Measurements from ENCODE around the gene KRTAP5-2.
"Not testable (repeated sequence)": the region's sequence is repeated elsewhere in the genome, so short reads cannot be mapped to it uniquely, and the experiment has no call there.

The KRTAP5-2 gene

DNA sequence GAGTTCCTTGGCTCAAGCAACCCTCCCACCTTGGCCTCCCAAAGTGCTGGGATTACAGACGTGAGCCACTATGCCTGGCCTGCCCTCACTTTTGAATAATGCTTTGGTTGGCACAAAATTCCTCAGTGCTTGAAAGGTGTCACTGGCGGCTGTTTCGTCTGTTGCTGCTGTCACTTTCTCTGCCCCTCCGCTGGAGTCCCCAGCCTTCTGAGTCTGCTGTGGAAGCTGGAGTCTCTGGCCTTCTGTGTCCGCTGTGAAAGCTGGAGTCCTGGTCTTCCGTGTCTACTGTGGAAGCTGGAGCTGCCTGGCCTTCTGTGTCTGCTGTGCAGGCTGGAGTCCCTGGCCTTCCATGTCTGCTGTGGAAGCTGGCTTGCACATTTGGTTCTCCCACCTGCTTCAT, 8.1 kb downstream of the KRTAP5-2 start:
- no peak for DNase-seq (ENCODE audit: low read depth)

DNA sequence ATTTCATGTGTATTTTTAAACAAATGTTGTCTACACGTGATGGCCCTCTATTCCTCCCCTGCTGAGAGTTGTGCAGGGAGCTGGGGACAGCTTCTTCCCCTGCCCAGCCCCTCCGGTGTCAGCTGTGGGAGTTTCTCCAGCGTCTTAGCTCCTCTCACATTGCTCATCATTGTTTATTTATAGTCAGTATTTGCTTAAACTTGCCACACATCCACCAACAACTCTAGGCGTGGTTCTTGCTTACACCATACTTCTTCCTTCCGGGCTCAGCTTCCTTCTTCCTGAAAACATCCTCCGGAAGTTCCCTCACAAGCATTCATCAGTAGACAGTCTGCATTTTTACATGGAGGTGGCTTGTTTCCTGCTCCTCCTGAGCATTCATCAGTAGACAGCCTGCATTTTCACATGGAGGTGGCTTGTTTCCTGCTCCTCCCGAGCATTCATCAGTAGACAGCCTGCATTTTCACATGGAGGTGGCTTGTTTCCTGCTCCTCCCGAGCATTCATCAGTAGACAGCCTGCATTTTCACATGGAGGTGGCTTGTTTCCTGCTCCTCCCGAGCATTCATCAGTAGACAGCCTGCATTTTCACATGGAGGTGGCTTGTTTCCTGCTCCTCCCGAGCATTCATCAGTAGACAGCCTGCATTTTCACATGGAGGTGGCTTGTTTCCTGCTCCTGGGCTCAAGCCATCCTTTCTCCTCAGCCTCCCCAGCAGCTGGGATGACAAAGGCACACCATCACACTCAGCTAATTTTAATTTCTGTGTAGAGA, 8.7 kb downstream of the KRTAP5-2 start:
- not testable (repeated sequence) for DNase-seq (ENCODE audit: low read depth)

DNA sequence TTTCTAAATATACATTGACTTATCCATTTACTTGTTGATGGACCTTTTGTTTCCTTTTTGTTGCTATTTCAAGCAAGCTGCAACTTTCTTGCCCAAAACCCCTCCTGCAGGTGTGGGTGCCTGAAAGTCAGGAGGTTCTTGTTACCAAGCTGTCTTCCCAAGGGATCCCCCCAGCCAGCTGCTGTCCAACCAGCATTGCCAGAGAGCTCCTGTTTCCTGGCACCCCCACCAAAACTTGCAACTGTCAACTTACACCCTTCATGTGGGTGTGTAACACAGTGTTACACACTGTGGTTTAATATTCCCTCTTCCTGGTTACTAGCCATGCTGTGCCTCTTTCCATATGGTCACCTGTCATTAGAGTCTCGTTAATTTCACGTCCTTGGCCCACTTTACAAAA, 11.4 kb downstream of the KRTAP5-2 start:
- DNase-seq (ENCODE audit: low read depth), result no peak

DNA sequence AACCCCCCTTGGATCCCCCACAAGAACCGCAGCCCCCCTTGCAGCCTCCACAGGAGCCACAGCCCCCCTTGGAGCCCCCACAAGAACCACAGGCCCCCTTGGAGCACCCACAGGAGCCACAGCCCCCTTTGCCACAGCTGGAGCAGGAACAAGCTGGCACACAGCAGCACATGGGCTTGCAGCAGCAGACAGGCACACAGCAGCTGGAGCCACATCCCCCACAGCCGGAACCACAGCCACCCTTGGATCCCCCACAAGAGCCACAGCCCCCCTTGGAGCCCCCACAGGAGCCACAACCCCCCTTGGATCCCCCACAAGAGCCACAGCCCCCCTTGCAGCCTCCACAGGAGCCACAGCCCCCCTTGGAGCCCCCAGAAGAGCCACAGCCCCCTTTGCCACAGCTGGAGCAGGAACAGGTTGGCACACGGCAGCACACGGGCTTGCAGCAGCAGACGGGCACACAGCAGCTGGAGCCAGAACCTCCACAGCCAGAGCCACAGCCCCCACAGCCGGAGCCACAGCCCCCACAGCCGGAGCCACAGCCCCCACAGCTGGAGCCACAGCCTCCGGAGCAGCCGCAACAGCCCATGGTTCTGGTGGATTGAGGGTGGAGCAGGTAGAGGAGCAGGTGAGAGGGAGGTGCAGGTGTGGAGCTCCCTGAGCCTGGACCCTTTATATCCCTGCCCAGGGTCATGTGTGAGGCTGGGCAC, 13.3 kb downstream of the KRTAP5-2 start, which contains the start of gene KRTAP5-1:
KRTAP5-1 (minus strand) TSS at position 623 of the 710 bp plus-strand sequence; CDS start at position 589, 34 bp downstream.
- DNase-seq (ENCODE audit: low read depth), result not testable (repeated sequence)

DNA sequence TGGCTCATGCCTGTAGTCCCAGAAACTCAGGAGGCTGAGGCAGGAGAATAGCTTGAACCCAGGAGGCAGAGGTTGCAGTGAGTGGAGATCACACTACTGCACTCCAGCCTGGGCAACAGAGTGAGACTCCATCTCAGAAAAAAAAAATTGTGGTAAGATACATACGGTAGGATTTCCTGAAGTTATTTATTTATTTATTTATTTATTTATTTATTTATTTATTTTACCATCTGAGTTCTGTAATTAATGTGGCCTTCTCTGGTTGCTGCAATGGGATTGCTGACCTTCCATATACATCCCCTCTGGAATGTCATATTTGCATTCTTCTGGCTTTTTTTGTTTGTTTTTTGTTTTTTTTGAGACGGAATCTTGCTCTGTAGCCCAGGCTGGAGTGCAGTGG, 15.2 kb downstream of the KRTAP5-2 start:
- not testable (repeated sequence) for DNase-seq (ENCODE audit: low read depth)

DNA sequence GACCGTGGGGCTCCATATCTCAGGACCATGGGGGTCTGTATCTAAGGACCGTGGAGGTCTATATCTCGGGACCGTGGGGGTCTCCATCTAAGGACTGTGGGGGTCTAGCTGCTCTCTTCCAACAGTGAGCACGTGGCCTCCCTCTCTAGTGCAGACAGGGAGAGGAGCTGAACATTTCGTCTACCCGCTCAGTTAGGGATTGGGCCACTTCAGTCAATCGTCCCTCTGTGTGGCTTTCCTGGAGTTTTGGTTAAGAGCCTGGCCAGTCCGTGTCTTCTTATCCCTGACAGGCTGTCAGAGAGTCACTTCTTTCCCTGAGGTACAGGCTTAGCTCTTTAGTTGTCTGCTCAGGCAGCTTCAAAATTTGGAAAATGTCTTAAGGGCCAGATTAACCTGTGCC, 16.1 kb downstream of the KRTAP5-2 start:
- DNase-seq (ENCODE audit: low read depth), result no peak

DNA sequence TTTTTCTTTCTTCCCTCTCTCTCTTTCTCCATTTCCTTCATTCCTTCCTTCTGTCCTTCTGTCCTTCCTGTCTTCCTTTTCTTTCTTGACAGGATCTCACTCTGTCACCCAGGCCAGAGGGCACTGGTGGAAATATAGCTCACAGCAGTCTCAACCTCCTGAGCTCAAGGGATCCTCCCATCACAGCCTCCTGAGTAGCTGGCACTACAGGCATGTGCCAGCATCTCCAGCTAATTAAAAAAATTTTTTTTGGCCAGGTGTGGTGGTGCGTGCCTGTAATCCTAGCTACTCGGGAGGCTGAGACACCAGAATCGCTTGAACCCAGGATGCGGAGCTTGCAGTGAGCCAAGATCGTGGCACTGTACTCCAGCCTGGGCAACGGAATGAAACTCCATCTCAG, 21.3 kb downstream of the KRTAP5-2 start:
- DNase-seq (ENCODE audit: low read depth), result no peak

DNA sequence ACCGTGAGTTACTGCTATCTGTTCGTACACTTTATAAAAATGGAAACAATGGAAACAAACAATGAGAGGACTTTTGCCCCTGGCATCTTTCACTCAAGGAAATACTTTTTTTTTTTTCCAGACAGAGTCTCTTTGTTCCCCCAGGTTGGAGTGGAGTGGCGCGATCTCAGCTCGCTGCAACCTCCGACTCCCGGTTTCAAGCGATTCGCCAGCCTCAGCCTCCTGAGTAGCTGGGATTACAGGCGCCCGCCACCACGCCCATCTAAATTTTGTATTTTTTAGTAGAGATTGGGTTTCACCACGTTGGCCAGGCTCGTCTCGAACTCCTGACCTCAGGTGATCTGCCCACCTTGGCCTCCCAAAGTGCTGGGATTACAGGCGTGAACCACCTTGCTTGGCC, 22.3 kb downstream of the KRTAP5-2 start:
- not testable (repeated sequence) for DNase-seq (ENCODE audit: low read depth)

DNA sequence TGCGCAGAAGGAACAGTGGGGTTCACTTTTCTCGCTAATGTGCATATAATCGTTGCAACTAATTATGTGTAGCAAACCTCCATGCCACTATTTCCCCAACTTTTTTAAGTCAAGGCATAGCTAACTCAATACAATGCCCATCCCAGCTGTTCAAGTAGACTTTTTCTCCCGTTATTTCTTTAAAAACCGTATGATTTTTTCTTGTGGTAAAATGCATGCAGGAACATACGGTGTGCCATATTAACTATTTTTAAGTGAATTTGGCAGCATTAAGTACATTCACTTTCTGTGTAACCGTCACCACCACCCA, 23.2 kb downstream of the KRTAP5-2 start:
- DNase-seq (ENCODE audit: low read depth), result no peak

DNA sequence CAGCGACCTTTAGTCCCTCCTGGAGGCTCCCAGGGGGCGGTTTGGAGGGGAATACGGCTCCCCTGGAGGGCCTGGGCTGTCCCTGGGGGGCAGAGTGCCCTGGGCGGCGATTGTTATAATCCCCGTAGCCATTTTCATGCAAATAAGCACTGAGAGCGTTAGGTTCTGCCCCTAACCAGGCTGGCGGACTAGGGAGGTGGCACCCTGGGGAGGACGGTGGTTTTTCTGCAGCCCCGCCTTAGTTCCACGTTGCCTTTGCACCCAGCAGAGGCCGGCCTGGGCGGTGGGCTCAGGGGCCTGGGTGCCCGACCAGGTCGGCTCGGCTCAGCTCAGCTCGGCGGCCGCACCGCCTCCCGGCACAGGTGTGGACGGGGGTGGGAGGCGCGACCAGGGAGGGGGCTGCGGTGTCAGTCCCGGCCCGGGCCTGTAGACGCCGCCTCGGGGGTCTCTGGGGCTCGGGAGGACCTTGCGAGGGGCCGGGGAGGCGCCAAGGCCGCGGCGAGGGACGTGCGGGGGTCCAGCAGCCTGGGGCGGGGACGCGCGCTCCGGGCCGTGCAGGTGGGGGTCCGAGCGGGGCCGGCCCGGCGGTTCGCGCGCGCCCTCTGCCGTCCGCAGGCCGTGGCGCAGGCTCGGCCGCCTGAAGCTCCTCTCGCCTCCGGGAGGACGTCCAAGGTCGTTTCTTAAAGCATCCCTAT, 23.7 kb downstream of the KRTAP5-2 start:
- DNase-seq (ENCODE audit: low read depth), result no peak

DNA sequence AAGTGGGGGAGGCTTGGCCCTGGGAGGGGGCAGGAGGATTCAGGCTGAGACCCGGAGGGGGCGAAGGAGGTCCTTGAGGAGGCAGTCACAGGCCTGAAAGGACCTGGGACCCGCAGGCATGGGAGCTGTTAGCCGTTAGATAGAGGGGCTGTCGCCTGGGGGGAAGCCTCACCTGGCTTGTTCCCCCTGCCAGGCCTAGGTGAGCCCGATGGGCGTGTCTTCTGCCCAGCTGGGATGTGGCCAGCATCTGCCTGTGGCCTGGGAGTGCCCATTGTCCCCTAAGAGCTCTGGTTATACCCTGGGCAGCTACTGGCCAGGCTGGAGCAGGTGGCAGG, 24.2 kb downstream of the KRTAP5-2 start:
- DNase-seq (ENCODE audit: low read depth), result no peak

DNA sequence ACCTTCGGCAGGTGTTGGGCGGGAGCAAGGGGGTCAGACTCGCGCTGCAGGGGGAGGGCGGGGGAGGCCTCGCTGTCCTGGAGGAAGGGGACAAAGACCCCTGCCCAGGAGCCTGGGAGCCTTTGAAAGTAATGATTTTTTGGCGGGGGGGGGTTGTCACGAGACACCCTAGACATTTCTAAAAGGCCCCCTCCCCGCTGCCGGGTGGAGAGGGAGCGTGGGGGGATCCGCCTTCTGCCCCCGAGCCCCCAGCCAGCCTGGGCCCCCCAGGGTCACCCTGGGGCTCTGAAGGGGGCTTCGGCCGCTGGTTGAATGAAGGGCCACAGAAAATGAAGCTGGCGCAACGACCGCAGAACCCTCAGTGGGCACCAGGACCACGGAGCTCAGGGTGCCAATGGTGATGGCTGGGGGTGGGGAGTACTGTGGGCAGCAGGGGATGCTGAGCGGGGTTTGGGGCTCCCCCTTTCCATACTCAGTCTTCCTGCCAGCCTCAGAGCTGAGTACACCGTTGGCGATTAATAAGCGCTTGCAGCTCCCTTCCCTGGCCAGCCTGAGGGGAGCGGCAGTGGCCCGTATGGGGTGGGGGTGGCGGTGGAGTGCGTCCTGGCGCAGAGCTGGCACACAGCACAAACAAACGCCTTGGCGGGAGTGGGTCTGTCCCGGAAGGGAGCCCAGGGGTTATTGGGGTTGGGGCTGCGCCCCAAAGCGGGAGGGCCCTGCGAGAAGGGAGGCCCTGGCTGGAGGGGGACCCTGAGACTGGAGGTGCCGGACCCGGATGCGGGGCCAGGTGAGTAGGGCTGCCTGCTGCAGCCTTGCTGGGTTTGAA, 24.8 kb downstream of the KRTAP5-2 start:
- no peak for DNase-seq (ENCODE audit: low read depth)

DNA sequence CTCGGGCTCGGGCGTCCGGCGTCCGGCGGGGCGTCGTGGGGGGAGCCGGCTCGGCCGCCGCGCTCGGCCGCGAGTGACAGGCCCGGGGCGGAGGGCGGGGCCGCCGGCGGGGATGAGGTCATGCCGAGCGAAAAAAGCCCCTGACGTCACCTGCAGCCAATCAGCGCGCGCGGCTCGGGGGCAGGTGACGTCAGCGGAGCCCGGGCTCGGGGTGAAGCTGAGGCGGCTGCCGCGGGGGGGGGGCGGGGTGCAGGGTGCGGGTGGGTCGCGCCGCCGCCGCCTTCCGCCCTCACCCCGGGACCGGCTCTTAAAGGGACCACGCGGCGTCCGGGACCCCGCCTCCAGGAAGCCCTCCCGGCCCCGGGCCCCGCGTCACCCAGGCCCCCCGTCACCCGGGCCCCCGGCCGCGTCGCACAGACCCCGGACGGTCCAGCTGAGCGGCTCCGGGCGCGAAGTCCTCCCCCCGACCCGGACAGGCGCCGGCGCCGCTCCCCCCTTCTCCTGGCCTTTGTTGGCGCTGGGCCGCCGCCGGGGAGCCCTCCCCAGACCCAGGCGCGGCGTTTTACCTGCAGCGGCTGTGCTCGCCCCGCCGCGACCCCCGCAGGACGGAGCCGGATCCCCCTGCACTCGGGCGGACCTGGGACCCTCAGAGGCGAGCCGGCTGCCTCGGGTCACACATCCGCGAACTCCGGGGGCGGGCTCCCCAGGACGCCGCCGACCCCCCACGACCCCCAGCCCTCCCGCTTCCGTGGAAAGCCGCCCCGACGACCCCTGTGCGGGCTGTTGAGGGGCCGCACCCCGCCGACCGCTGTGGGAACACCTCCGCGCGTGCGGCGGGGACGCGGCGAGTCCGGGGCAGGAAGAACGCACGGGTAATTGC, 25.7 kb downstream of the KRTAP5-2 start, which contains the start of gene DUSP8:
DUSP8 (minus strand) TSS at position 75 of the 880 bp plus-strand sequence. CDS start 6,445 bp downstream, outside the sequence.
- DNase-seq (ENCODE audit: low read depth), result peak; percentile 86

DNA sequence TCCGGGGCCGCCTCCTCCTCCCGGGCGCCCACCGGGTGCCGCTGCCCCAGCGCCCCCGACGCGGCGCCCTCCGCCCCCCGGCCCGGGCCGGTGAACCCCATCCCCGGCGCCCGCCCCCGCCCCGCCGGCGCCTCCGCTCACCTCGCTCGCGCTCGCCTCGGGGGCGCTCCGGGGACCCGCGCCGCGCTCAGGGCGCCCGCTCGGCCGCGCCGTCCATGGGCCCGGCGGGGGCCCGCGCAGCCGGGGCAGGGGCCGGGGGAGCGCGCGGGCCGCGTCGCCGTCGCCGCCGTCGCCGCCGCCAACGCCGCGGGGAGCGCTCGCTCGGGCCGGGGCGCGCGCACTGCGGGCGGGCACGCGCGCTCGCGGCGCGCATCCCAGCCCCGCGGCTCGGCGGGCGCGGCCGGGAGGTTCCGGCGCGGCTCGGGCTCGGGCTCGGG, 26.3 kb downstream of the KRTAP5-2 start:
- no peak for DNase-seq (ENCODE audit: low read depth)

DNA sequence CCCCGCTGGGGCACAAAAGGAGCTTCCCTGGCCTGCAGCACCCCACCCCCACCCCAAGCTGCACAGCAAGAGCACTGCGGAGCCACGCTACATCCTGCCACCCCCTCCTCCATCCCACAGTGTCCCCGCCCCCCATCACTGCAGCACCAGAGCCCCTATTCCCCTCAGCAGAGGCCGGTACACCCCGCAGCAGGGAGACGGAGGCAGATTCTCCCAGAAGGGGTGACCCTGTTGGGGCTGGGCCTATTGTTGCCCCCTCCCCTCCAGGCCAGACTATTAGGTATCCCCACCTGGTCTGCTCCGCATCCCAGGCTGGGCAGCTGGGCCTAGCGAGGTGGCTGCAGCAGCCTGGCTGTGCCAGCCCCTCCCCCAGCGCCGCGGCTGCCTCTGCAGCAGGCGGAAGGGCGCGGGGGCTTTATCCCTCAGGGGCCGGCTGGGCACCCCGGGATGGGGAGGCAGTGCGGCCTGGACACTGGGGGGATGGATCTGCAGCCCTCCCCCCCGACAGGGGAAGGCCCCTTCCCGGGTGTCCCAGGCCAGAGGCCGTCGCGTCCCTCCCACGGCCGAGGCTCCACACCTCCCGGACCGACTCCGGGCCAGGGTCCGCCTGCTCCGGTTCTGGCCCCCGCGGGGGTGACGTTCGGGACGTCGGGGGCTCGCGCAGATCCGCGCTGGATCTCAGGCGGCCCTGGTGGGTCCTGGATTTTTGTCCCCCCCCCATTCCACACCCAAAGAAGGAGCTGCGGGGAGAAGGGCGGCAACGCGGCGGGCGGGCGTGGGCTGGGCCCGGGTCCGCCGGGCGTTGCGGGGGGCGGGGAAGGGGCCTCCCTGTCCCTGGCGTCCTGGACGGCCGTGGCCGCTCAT, 27.0 kb downstream of the KRTAP5-2 start:
- no peak for DNase-seq (ENCODE audit: low read depth)

DNA sequence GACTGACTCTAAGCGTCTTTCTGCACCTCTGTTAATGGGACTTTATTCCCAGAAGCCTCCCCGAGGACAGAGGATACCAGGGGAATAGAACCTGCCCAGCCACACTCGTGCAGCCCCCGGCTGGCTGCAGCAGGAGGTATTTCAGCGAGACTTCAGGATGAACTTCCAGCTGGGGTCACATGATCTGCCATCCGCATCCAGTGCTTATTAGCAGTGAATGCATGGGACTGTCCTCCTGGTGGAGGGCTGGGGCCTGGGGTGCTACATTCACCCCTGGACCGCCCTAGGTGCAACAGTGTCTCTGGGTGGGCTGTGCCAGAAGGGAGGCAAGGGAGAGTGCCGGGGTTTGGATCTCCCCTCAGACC, 27.6 kb downstream of the KRTAP5-2 start:
- DNase-seq (ENCODE audit: low read depth), result no peak

DNA sequence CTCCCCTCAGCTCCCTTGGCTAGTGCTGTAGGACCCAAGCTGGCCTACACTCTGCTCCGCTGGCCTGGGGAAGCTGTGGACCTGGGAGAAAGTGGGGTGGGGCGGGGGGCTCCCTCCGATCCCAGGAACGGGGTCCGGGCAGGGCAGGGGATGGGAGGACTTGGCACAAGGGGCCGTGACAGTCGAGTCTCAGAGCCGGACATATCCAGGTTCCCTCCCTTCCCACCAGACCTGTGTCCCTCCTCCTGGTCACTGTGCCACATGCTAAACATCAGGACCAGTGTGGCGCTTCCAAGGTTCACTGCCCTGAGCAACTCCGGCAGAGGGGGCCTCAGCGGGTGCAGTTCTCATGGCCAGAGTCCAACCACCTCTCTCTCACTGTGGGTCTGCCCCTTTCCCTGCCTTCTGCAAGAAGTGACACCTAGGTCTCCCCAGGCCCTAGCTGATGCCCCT, 28.1 kb downstream of the KRTAP5-2 start:
- DNase-seq (ENCODE audit: low read depth), result no peak

DNA sequence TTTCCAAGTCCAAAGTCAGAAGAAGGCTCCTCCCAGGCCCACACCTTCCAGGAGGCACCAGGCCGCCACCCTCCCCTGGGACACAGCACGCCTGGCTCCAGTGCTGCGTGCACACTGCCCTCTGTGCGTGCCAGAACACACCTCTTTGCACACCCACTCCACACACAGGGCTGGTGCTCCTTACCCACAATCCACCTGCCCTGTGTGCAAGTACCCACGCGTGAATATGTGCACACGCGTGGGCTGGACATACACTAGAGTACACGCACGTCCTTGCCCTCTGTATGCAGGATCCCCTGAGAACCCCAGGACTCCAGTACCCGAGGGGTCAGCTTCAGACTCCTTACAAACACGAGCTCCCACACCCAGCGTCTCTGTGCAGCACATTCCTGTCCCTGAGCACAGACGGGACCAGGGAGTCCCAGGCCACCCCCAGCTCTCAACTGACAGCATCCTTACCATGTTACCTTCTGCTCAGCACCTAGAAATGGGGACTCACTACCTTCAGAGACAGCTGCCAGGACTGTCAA, 28.8 kb downstream of the KRTAP5-2 start:
- DNase-seq (ENCODE audit: low read depth), result no peak

DNA sequence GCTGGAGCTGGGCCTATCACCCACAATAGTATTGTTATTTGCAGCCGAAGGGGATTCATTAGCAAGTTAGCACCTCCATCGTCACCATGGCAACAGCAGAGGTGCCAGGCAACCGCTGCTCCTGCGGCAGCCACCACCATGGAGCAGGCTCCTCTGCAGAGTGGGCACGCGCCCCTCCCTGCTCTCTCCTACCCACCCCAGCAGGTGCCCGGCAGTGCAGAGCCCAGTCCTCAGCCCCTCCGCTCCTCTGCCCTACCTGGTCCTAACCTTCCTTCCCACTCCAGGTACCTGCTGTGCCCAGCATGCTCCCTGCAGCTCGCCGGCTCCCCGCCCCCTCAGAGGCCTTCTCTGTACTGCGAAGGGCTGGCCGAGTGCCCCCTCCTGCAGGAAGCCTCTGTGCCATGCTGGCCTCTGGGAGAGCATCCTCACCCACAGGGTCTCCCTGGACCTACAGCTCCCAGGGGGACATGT, 29.6 kb downstream of the KRTAP5-2 start:
- no peak for DNase-seq (ENCODE audit: low read depth)

DNA sequence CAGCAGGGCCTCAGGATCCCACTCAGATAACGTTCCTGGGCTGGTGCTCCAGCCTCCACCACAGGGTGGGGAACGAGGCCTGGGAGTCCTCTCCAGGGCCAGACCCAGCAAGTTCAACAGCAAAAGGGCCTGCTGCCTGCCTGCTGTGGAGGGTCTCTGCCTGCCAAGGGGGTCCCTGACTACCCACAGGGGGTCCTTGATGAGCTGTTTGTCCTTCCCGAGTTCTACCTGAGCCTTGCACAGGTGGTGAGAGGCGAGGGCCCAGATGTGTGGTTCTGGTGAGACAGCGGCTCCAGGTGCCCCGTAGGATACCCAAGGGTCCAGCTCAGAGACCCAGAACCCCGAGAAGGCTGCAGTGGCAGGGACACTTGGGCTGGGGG, 30.4 kb downstream of the KRTAP5-2 start:
- no peak for DNase-seq (ENCODE audit: low read depth)

Measured in stimulated activated CD8-positive, alpha-beta memory T cell treated with anti-CD3 and anti-CD28 coated beads, Interleukin-4, amount 100 ng/mL, for 24 hours (primary cell).